ENCODE results near the gene IGFL4.

Gene IGFL4

GRCh38 chr19:45994456-45994997 is 46.3 kb downstream of the IGFL4 start:
- no peak for DNase-seq (ENCODE audit: low spot score)

GRCh38 chr19:45990113-45990728 is 50.6 kb downstream of the IGFL4 start:
- DNase-seq (ENCODE audit: low spot score) = no peak

Data from Ammon's horn (tissue), 1 donor.